A673 (cell line): Measurements from ENCODE around the gene TSSK6.

Source experiments
- EZH2 ChIP-seq: fragments of 200-600 bp; sonication (generic); IDR thresholded peaks from 2 replicates; pipeline ENCODE4 v1.6.1; 2017; ENCODE audit warnings: borderline replicate concordance, low read depth, mild to moderate bottlenecking, mixed read lengths, antibody characterized with exemption, low read length; ENCODE audit not compliant: poor library complexity, severe bottlenecking
- TF ChIP-seq, protein P1 (sequence below): fragments of 300-800, 200-600 bp; sonication (generic); conservative IDR thresholded peaks from 2 replicates; pipeline ENCODE4 v1.5.1; 2017; ENCODE audit warnings: low read depth, mild to moderate bottlenecking, antibody characterized with exemption, low read length, moderate library complexity, mixed read lengths

DNA sequence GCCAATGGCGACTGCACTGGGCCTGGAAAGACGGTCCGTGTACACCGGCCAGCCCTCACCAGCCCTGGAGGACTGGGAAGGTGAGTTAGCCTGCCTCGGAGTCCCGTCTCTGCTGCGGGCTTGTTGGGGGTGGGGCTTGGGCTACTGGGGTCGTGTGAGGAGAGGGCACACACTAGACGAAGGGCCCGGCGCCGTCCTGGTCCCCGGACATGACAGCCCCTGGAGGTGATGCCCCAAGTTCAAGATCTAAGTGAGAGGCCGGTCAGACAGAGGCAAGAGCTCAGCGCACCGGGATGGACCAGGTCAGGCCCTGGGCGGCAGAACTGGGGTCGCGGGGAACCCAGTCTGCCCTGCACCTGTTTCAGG lies 24.3 kb upstream of the TSSK6 start:
- no peak for TF ChIP-seq EZH2
- TF ChIP-seq, protein P1, sequence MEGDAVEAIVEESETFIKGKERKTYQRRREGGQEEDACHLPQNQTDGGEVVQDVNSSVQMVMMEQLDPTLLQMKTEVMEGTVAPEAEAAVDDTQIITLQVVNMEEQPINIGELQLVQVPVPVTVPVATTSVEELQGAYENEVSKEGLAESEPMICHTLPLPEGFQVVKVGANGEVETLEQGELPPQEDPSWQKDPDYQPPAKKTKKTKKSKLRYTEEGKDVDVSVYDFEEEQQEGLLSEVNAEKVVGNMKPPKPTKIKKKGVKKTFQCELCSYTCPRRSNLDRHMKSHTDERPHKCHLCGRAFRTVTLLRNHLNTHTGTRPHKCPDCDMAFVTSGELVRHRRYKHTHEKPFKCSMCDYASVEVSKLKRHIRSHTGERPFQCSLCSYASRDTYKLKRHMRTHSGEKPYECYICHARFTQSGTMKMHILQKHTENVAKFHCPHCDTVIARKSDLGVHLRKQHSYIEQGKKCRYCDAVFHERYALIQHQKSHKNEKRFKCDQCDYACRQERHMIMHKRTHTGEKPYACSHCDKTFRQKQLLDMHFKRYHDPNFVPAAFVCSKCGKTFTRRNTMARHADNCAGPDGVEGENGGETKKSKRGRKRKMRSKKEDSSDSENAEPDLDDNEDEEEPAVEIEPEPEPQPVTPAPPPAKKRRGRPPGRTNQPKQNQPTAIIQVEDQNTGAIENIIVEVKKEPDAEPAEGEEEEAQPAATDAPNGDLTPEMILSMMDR: no peak
